T-helper 2 cell treated with Interferon-gamma antibody and Interleukin-4, amounts not matched to agents 5 μg/mL and 100 μg/mL, for 36 hours (primary cell): ENCODE results near the gene BCL6B.

ENCODE experiments used
- DNase-seq: peaks from one replicate; pipeline ENCODE4 v3.0.0; 2021; ENCODE audit warnings: low spot score
- H3K27ac Mint-ChIP-seq: one replicate; pipeline ENCODE4 v1.8.0; 2021; ENCODE audit warnings: mild to moderate bottlenecking, mixed read lengths
- H3K27me3 Mint-ChIP-seq: one replicate; pipeline ENCODE4 v1.8.0; 2021; ENCODE audit warnings: low read depth, mixed read lengths
- H3K36me3 Mint-ChIP-seq: one replicate; pipeline ENCODE4 v1.8.0; 2021; ENCODE audit warnings: low read depth, mixed read lengths
- H3K4me1 Mint-ChIP-seq: one replicate; pipeline ENCODE4 v1.8.0; 2021; ENCODE audit warnings: low read depth, mixed read lengths
- H3K4me3 Mint-ChIP-seq: one replicate; pipeline ENCODE4 v1.8.0; 2022; ENCODE audit warnings: mild to moderate bottlenecking, moderate library complexity, mixed read lengths
- H3K9me3 Mint-ChIP-seq: one replicate; pipeline ENCODE4 v1.8.0; 2021; ENCODE audit warnings: mixed read lengths

BCL6B gene

DNA sequence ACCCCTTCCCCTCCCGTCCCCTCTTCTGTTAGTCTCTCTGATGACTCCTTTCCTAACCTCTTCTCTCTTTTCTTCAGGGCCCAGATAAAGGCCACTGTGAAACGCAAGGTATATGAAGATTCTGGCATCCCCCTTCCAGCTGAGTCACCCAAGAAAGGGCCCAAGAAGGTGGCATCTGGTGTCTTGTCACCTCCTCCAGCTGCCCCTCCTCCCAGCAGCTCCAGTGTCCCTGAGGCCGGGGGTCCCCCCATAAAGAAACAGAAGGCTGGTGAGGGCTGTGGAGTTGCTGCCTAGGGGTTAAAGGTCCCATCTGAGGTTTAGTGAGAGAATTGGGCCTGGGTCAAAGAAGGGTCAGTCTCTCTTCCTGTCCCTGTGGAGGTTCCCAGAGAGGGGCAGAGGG, 6.4 kb upstream of the BCL6B start:
- DNase-seq, result no peak

GRCh38 chr17:7016886-7017826, 5.7 kb upstream of the BCL6B start:
- Mint-ChIP-seq H3K9me3 (no peaks in the 10 kb centered on the region), H3K27me3 (no peaks in the 10 kb centered on the region), H3K36me3 (peaks cover 39% of the 10 kb centered on the region), H3K4me3 (peak overlapping the region; percentile 93), H3K27ac (peak overlapping the region; percentile 99), H3K4me1 (peaks cover 59% of the 10 kb centered on the region)
- DNase-seq, result no peak

More for the DNA sequence above, 6.4 kb upstream of the BCL6B start:
- Mint-ChIP-seq H3K4me1 (peaks cover 59% of the 10 kb centered on the region), H3K27me3 (no peaks in the 10 kb centered on the region), H3K36me3 (peaks cover 43% of the 10 kb centered on the region), H3K4me3 (peak overlapping the region; percentile 93), H3K9me3 (no peaks in the 10 kb centered on the region), H3K27ac (peak overlapping the region; percentile 99)

GRCh38 chr17:7017827-7018200, 5.0 kb upstream of the BCL6B start:
- H3K9me3 Mint-ChIP-seq, result no peaks in the 10 kb centered on the region
- peaks cover 65% of the 10 kb centered on the region for H3K4me1 Mint-ChIP-seq
- H3K4me3 Mint-ChIP-seq, result peak overlapping the region; percentile 93
- DNase-seq, result peak; percentile 48
- H3K27me3 Mint-ChIP-seq, result no peaks in the 10 kb centered on the region
- peak overlapping the region; percentile 99 for H3K27ac Mint-ChIP-seq
- H3K36me3 Mint-ChIP-seq, result peaks cover 38% of the 10 kb centered on the region

GRCh38 chr17:7018331-7018964, 4.4 kb upstream of the BCL6B start:
- H3K27ac Mint-ChIP-seq, result peak overlapping the region; percentile 99
- peaks cover 35% of the 10 kb centered on the region for H3K36me3 Mint-ChIP-seq
- DNase-seq, result no peak
- peak overlapping the region; percentile 10 for H3K4me3 Mint-ChIP-seq
- H3K9me3 Mint-ChIP-seq, result no peaks in the 10 kb centered on the region
- H3K4me1 Mint-ChIP-seq, result peaks cover 69% of the 10 kb centered on the region
- no peaks in the 10 kb centered on the region for H3K27me3 Mint-ChIP-seq

DNA sequence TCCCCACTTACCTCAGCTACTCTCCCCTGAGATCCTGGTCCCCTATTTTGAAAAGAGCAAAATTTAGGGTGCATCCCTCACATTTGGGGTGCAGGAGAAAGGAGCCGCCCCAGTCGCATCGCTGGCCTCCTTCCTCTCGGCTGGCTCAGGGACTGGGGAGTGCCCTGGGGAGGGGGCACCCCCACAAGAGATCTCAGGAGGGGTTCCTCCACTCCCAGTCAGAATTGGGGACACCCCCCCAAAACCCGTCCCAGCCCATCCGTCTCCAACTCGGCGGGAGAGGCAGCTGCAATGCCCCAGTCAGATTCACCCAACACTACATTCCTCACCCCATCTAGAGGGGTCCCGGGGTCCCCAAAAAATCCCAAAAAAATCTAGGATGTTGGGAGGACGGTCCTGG, 3.5 kb upstream of the BCL6B start:
- Mint-ChIP-seq H3K9me3 (no peaks in the 10 kb centered on the region), H3K4me3 (no peak overlapping the region), H3K27me3 (no peaks in the 10 kb centered on the region), H3K27ac (no peak overlapping the region), H3K36me3 (peaks cover 26% of the 10 kb centered on the region), H3K4me1 (peaks cover 64% of the 10 kb centered on the region)
- no peak for DNase-seq

GRCh38 chr17:7019839-7020519, 2.9 kb upstream of the BCL6B start:
- peaks cover 25% of the 10 kb centered on the region for H3K36me3 Mint-ChIP-seq
- no peaks in the 10 kb centered on the region for H3K27me3 Mint-ChIP-seq
- H3K4me1 Mint-ChIP-seq, result peaks cover 65% of the 10 kb centered on the region
- DNase-seq, result no peak
- H3K9me3 Mint-ChIP-seq, result no peaks in the 10 kb centered on the region
- H3K27ac Mint-ChIP-seq, result peak overlapping the region; percentile 67
- no peak overlapping the region for H3K4me3 Mint-ChIP-seq

DNA sequence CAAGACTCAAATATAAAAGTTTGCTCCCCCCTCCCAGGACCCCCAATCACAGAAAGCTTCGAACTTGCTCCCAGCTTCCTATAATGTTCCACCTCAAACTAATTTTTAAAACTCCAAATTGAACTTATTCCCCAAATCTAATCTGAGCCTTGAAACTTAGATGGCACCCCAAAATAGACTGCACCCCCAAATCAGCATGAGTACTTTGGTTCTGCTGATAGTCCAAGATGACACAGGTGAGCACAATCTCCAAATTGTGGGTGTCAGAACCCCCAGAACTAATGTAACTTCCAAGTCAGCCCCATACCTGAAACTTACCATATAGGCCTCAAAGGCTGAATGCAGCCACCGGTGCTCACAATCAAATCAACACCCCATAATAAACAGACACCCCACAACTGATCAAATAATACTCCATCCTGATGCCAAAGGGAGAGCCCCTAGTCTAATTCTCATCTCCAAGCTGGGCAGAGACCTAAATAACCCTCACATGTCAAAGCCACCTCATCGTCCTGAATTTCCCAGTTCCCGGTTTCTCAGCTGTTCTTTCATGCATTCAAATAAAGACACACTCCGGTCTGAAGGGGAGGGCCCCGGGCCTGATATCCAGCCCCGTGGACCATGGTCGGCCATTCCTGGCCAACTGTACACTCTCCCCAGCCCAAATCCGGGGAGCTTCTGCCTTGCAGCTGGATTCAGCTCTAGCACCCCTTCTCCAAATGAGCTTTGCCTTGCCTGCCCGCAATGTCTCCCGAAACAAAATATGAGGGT, 1.8 kb upstream of the BCL6B start:
- no peaks in the 10 kb centered on the region for H3K27me3 Mint-ChIP-seq
- H3K27ac Mint-ChIP-seq, result peak overlapping the region; percentile 26
- peaks cover 19% of the 10 kb centered on the region for H3K36me3 Mint-ChIP-seq
- H3K4me3 Mint-ChIP-seq, result peak overlapping the region; percentile 45
- no peak for DNase-seq
- H3K9me3 Mint-ChIP-seq, result no peaks in the 10 kb centered on the region
- peaks cover 56% of the 10 kb centered on the region for H3K4me1 Mint-ChIP-seq

GRCh38 chr17:7021993-7022778, 664 bp upstream of the BCL6B start:
- no peaks in the 10 kb centered on the region for H3K9me3 Mint-ChIP-seq
- DNase-seq, result peak; percentile 79
- no peaks in the 10 kb centered on the region for H3K27me3 Mint-ChIP-seq
- peaks cover 46% of the 10 kb centered on the region for H3K4me1 Mint-ChIP-seq
- H3K4me3 Mint-ChIP-seq, result peak overlapping the region; percentile 45
- peaks cover 8% of the 10 kb centered on the region for H3K36me3 Mint-ChIP-seq
- H3K27ac Mint-ChIP-seq, result peak overlapping the region; percentile 47

GRCh38 chr17:7023576-7024401, 939 bp downstream of the BCL6B start:
- Mint-ChIP-seq H3K36me3 (no peaks in the 10 kb centered on the region), H3K4me3 (peak overlapping the region; percentile 45), H3K27ac (peak overlapping the region; percentile 47), H3K27me3 (no peaks in the 10 kb centered on the region), H3K9me3 (no peaks in the 10 kb centered on the region), H3K4me1 (peaks cover 33% of the 10 kb centered on the region)
- DNase-seq, result peak; percentile 93

DNA sequence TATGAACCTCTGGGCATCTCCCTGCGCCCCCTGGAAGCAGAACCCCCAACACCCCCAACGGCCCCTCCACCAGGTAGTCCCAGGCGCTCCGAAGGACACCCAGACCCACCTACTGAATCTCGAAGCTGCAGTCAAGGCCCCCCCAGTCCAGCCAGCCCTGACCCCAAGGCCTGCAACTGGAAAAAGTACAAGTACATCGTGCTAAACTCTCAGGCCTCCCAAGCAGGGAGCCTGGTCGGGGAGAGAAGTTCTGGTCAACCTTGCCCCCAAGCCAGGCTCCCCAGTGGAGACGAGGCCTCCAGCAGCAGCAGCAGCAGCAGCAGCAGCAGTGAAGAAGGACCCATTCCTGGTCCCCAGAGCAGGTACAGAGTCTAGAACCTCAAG, 1.5 kb downstream of the BCL6B start:
- peaks cover 38% of the 10 kb centered on the region for H3K4me1 Mint-ChIP-seq
- no peak for DNase-seq
- H3K9me3 Mint-ChIP-seq, result no peaks in the 10 kb centered on the region
- H3K27ac Mint-ChIP-seq, result no peak overlapping the region
- H3K27me3 Mint-ChIP-seq, result no peaks in the 10 kb centered on the region
- no peaks in the 10 kb centered on the region for H3K36me3 Mint-ChIP-seq
- no peak overlapping the region for H3K4me3 Mint-ChIP-seq

- no peaks in the 10 kb centered on the region for H3K27me3 Mint-ChIP-seq
- no peak overlapping the region for H3K27ac Mint-ChIP-seq
- no peak for DNase-seq
- no peaks in the 10 kb centered on the region for H3K36me3 Mint-ChIP-seq
- peaks cover 44% of the 10 kb centered on the region for H3K4me1 Mint-ChIP-seq
- no peaks in the 10 kb centered on the region for H3K9me3 Mint-ChIP-seq
- no peak overlapping the region for H3K4me3 Mint-ChIP-seq
Measured at GRCh38 chr17:7025245-7025644, 2.4 kb downstream of the BCL6B start.

DNA sequence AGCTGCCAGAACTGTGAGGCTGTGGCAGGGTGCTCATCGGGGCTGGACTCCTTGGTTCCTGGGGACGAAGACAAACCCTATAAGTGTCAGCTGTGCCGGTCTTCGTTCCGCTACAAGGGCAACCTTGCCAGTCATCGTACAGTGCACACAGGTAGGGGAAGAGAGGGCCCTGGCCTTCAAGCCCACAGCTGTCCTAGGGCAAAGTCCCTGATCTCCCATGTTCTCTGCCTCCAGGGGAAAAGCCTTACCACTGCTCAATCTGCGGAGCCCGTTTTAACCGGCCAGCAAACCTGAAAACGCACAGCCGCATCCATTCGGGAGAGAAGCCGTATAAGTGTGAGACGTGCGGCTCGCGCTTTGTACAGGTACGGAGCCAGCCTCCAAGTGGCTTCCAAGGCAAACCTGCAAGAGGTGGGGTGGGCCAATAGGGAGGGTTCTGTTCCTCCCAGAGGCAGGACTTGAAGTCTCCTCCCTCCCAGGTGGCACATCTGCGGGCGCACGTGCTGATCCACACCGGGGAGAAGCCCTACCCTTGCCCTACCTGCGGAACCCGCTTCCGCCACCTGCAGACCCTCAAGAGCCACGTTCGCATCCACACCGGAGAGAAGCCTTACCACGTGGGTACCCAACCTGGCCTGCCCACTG, 3.7 kb downstream of the BCL6B start:
- H3K36me3 Mint-ChIP-seq, result no peaks in the 10 kb centered on the region
- peaks cover 40% of the 10 kb centered on the region for H3K4me1 Mint-ChIP-seq
- no peak overlapping the region for H3K4me3 Mint-ChIP-seq
- H3K27me3 Mint-ChIP-seq, result no peaks in the 10 kb centered on the region
- no peak overlapping the region for H3K27ac Mint-ChIP-seq
- no peak for DNase-seq
- H3K9me3 Mint-ChIP-seq, result no peaks in the 10 kb centered on the region
